ENCODE measurements around the gene TTC8. TPM values are rescaled to one million over a fixed set of nuclear protein-coding genes. Genes with fewer than 3 reads are reported as not detected.

The TTC8 gene
- polyA plus RNA-seq, 3 donors: 2.3 to 3.7 (median 2.7) TPM

- H3K9me3 ChIP-seq (replicated peaks in 1 of 2; ENCODE audit: control insufficient read depth in 1 of 2, insufficient read depth in 1 of 2, low read length in 2 of 2): no peaks in the 10 kb centered on the region
- no peak overlapping the region for H3K4me3 ChIP-seq (replicated peaks in 1 of 3; ENCODE audit: low read depth in 2 of 3, low read length in 3 of 3)
- no peaks in the 10 kb centered on the region for H4K20me1 ChIP-seq (ENCODE audit: insufficient read depth, low read length)
- no peaks in the 10 kb centered on the region for H3K79me2 ChIP-seq (ENCODE audit: insufficient read depth, low read length)
- no peak overlapping the region for H3K27ac ChIP-seq (ENCODE audit: low read depth in 1 of 2, low read length in 2 of 2)
- no peaks in the 10 kb centered on the region for H3K9me3 Mint-ChIP-seq
- no peak overlapping the region for H3K9ac ChIP-seq (ENCODE audit: insufficient read depth, low read length, poor library complexity, severe bottlenecking)
- no peaks in the 10 kb centered on the region for H3K4me1 ChIP-seq (ENCODE audit: control insufficient read depth in 1 of 2, insufficient read depth in 2 of 2, low read length in 2 of 2)
- no peak for TF ChIP-seq CTCF (IDR thresholded peaks at IDR 0.05)
- no peak overlapping the region for H3K4me2 ChIP-seq (replicated peaks; ENCODE audit: extremely low read depth, low read length, poor library complexity, severe bottlenecking)
- H2AFZ ChIP-seq (ENCODE audit: insufficient read depth, low read depth, low read length, poor library complexity, severe bottlenecking): no peak overlapping the region
- no peaks in the 10 kb centered on the region for H3K27me3 ChIP-seq (ENCODE audit: control insufficient read depth in 2 of 2, insufficient read depth in 2 of 2, low read length in 2 of 2)
- no peaks in the 10 kb centered on the region for H3K36me3 ChIP-seq (replicated peaks in 1 of 2; ENCODE audit: control insufficient read depth in 1 of 2, insufficient read depth in 2 of 2, low read length in 2 of 2)
- no peak overlapping the region for H3K27ac Mint-ChIP-seq
- H3K36me3 Mint-ChIP-seq: peaks cover 0 to 4% of the 10 kb centered on the region in 2 donors
- H3K4me3 Mint-ChIP-seq: no peak overlapping the region
- intact Hi-C loops (cut with micrococcal nuclease): no loop called here
- DNase-seq: no peak
- H3K4me1 Mint-ChIP-seq: no peaks in the 10 kb centered on the region
- no peaks in the 10 kb centered on the region for H3K27me3 Mint-ChIP-seq (ENCODE audit: low read depth in 3 of 3)
These were observed 44.2 kb downstream of the TTC8 start for GRCh38 chr14:88868558-88869159.

- no peak for DNase-seq
- Histone ChIP-seq H4K20me1 (ENCODE audit: insufficient read depth, low read length) (no peaks in the 10 kb centered on the region), H3K27ac (ENCODE audit: low read depth in 1 of 2, low read length in 2 of 2) (no peak overlapping the region), H3K36me3 (replicated peaks in 1 of 2; ENCODE audit: control insufficient read depth in 1 of 2, insufficient read depth in 2 of 2, low read length in 2 of 2) (no peaks in the 10 kb centered on the region), H2AFZ (ENCODE audit: insufficient read depth, low read depth, low read length, poor library complexity, severe bottlenecking) (no peak overlapping the region), H3K27me3 (ENCODE audit: control insufficient read depth in 2 of 2, insufficient read depth in 2 of 2, low read length in 2 of 2) (no peaks in the 10 kb centered on the region), H3K4me2 (replicated peaks; ENCODE audit: extremely low read depth, low read length, poor library complexity, severe bottlenecking) (no peak overlapping the region), H3K4me3 (replicated peaks in 1 of 3; ENCODE audit: low read depth in 2 of 3, low read length in 3 of 3) (no peak overlapping the region), H3K4me1 (ENCODE audit: control insufficient read depth in 1 of 2, insufficient read depth in 2 of 2, low read length in 2 of 2) (no peaks in the 10 kb centered on the region), H3K9ac (ENCODE audit: insufficient read depth, low read length, poor library complexity, severe bottlenecking) (no peak overlapping the region), H3K79me2 (ENCODE audit: insufficient read depth, low read length) (no peaks in the 10 kb centered on the region), H3K9me3 (replicated peaks in 1 of 2; ENCODE audit: control insufficient read depth in 1 of 2, insufficient read depth in 1 of 2, low read length in 2 of 2) (no peaks in the 10 kb centered on the region)
- Mint-ChIP-seq H3K4me3 (no peak overlapping the region), H3K9me3 (no peaks in the 10 kb centered on the region), H3K4me1 (no peaks in the 10 kb centered on the region), H3K36me3 (peaks cover 0 to 4% of the 10 kb centered on the region in 2 donors), H3K27me3 (ENCODE audit: low read depth in 3 of 3) (no peaks in the 10 kb centered on the region), H3K27ac (no peak overlapping the region)
- no peak for TF ChIP-seq CTCF (IDR thresholded peaks at IDR 0.05)
- intact Hi-C loops (cut with micrococcal nuclease): no loop called here
- 100% methylated on average over 5 of the region's 7 CpGs for WGBS (ENCODE audit: insufficient coverage)
These were observed 46.3 kb downstream of the TTC8 start for GRCh38 chr14:88870777-88871176.

Data from CD14-positive monocyte (primary cell).